RWPE2 (cell line): ENCODE data around the gene SNPH.
"Not testable (repeated sequence)": the region's sequence is repeated elsewhere in the genome, so short reads cannot be mapped to it uniquely, and the experiment has no call there.

ENCODE experiments used
- ATAC-seq: fragments of 200-7000 bp; cut with Tn5 transposase; 3 replicates; pipeline ENCODE4 v1.9.1; 2021; ENCODE audit warnings: low read depth
- DNase-seq: peaks from one replicate; pipeline ENCODE4 v3.0.0-alpha.2; 2020; ENCODE audit warnings: low spot score
- H3K27ac ChIP-seq: fragments of 450-650 bp; 2 replicates; pipeline ENCODE4 v1.5.1; 2017; ENCODE audit warnings: mild to moderate bottlenecking; ENCODE audit not compliant: poor library complexity, severe bottlenecking
- H3K27me3 ChIP-seq: fragments of 250-450 bp; sonication (Bioruptor Pico); 2 replicates; pipeline ENCODE4 v1.5.1; 2021; ENCODE audit warnings: mild to moderate bottlenecking, moderate library complexity; ENCODE audit not compliant: insufficient read depth, poor library complexity, severe bottlenecking
- H3K36me3 ChIP-seq: fragments of 250-450 bp; sonication (Bioruptor Pico); 2 replicates; pipeline ENCODE4 v1.5.1; 2020; ENCODE audit warnings: low read depth, mild to moderate bottlenecking, moderate library complexity
- H3K4me1 ChIP-seq: fragments of 250-450 bp; sonication (Bioruptor Pico); 2 replicates; pipeline ENCODE4 v1.5.1; 2021; ENCODE audit warnings: mild to moderate bottlenecking, moderate library complexity; ENCODE audit not compliant: insufficient read depth, poor library complexity, severe bottlenecking
- H3K4me3 ChIP-seq: fragments of 250-450 bp; sonication (Bioruptor Pico); 2 replicates; pipeline ENCODE4 v1.5.1; 2021; ENCODE audit warnings: mild to moderate bottlenecking, moderate library complexity; ENCODE audit not compliant: severe bottlenecking
- H3K9me3 ChIP-seq: fragments of 250-450 bp; sonication (Bioruptor Pico); 2 replicates; pipeline ENCODE4 v1.5.1; 2021; ENCODE audit warnings: mild to moderate bottlenecking, moderate library complexity; ENCODE audit not compliant: severe bottlenecking
- TF ChIP-seq, protein P1 (sequence below): fragments of 450-650 bp; IDR thresholded peaks from one replicate; pipeline ENCODE4 v1.5.1; 2017; ENCODE audit warnings: mild to moderate bottlenecking, moderate library complexity; ENCODE audit not compliant: poor library complexity, severe bottlenecking

SNPH gene

DNA sequence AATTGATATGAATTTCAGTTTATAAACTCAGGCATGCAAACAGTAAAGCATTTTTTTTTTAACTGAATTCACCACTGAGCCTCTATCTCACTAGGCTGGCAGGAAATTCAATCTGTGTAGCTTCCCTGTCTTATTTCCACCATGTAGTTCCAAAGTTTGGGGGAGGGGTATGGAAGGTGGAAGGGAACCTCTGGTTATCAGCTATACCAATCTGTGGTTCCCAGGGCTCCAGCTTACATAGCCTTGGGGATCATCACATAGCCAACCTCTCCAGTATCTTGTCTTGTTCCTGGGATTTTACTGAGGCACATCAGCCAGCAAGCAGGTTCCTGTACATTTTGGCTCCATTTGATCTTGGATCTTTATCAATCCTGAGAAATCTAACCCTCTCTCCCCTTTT is 24.6 kb upstream of the SNPH start:
- H3K4me3 ChIP-seq: no peak overlapping the region
- no peak overlapping the region for H3K27ac ChIP-seq
- DNase-seq (no peak), ATAC-seq (no peak)
- H3K27me3 ChIP-seq: peaks cover 15% of the 10 kb centered on the region
- H3K36me3 ChIP-seq: no peaks in the 10 kb centered on the region
- TF ChIP-seq, protein P1, sequence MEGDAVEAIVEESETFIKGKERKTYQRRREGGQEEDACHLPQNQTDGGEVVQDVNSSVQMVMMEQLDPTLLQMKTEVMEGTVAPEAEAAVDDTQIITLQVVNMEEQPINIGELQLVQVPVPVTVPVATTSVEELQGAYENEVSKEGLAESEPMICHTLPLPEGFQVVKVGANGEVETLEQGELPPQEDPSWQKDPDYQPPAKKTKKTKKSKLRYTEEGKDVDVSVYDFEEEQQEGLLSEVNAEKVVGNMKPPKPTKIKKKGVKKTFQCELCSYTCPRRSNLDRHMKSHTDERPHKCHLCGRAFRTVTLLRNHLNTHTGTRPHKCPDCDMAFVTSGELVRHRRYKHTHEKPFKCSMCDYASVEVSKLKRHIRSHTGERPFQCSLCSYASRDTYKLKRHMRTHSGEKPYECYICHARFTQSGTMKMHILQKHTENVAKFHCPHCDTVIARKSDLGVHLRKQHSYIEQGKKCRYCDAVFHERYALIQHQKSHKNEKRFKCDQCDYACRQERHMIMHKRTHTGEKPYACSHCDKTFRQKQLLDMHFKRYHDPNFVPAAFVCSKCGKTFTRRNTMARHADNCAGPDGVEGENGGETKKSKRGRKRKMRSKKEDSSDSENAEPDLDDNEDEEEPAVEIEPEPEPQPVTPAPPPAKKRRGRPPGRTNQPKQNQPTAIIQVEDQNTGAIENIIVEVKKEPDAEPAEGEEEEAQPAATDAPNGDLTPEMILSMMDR: no peak
- no peaks in the 10 kb centered on the region for H3K9me3 ChIP-seq
- H3K4me1 ChIP-seq: no peaks in the 10 kb centered on the region

DNA sequence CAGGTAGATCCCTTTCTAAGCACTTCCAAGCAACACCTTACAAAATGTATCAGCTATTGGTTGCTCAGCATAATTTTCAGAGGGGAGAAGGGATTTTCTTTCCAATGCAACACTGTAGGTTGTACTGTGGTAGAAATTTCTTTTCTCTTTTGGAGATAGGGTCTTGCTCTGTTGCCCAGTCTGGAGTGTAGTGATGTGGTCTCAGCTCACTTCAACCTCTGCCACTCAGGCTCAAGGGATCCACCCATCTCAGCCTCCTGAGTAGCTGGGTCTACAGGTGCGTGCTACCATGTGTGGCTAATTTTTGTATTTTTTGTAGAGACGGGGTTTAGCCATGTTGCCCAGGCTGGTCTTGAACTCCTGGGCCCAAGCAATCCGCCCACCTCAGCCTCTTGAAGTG is 24.0 kb upstream of the SNPH start:
- H3K27ac ChIP-seq: no peak overlapping the region
- no peaks in the 10 kb centered on the region for H3K9me3 ChIP-seq
- TF ChIP-seq, protein P1: no peak
- no peak for DNase-seq
- ATAC-seq: no peak
- H3K4me3 ChIP-seq: no peak overlapping the region
- H3K4me1 ChIP-seq: no peaks in the 10 kb centered on the region
- no peaks in the 10 kb centered on the region for H3K36me3 ChIP-seq
- peaks cover 12% of the 10 kb centered on the region for H3K27me3 ChIP-seq

DNA sequence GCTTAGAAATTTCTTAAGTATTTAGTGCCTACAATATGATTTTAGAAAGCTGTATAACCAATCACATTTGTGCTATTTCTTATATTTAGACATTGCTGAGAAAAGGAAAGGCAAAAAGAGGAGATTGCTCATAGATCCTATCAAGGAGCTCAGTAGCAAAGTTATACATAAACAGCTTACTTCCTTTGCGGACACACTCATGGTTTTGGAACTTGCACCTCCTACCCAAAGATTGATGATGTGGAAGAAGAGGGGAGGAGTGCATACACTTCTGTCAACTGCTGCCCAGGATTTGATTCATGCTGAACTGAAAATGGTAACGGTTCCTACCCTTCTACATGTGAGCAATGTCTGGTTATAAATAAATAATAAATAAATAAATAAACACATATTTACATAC is 23.6 kb upstream of the SNPH start:
- H3K9me3 ChIP-seq: no peaks in the 10 kb centered on the region
- DNase-seq (no peak), ATAC-seq (peak; percentile 80)
- peaks cover 7% of the 10 kb centered on the region for H3K27me3 ChIP-seq
- no peaks in the 10 kb centered on the region for H3K36me3 ChIP-seq
- no peaks in the 10 kb centered on the region for H3K4me1 ChIP-seq
- TF ChIP-seq, protein P1: no peak
- H3K4me3 ChIP-seq: no peak overlapping the region
- H3K27ac ChIP-seq: no peak overlapping the region

DNA sequence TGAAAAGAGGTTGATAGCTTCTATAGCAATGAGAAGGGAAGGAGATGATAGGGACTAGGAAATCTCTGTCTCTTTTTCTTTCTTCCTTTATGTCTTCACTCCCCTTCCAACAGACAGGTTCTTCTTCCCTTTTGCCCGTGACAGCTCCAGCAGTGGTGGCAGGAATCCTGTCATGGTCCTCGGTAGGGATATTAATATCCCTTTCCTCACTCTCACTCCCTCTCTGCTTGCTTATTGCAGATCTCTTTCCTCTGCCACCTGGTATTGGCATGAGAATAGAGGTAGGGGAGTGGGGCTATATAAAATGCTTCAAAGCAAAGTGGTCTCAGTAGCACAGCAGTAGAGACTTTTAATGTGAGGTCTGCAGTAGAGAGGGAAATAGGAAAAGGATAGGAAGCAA is 20.5 kb upstream of the SNPH start:
- Histone ChIP-seq H3K4me1 (no peaks in the 10 kb centered on the region), H3K27me3 (no peaks in the 10 kb centered on the region), H3K4me3 (no peak overlapping the region), H3K36me3 (no peaks in the 10 kb centered on the region), H3K9me3 (no peaks in the 10 kb centered on the region), H3K27ac (no peak overlapping the region)
- ATAC-seq (no peak), DNase-seq (no peak)
- TF ChIP-seq, protein P1: no peak

DNA sequence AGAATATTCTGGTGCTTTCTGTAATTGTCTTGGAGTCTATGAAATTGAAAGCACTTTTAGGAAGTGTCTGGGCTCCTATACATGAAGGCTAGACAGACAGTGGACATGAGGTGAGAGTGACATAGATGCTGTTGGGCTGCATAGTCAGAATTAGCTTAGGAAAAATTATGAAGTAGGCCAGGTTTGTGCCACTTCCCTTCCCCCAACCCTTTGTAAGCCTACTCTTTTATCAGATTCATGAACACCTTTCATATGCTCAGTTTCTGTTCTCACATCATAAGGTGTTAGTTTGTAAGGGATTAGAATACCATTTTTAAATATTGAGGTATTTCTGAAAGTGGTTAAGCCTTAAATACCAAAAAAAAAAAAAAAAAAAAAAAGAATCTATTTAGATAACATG is 18.4 kb upstream of the SNPH start:
- Histone ChIP-seq H3K4me3 (no peak overlapping the region), H3K4me1 (no peaks in the 10 kb centered on the region), H3K9me3 (no peaks in the 10 kb centered on the region), H3K27me3 (peaks cover 7% of the 10 kb centered on the region), H3K27ac (no peak overlapping the region), H3K36me3 (no peaks in the 10 kb centered on the region)
- DNase-seq (no peak), ATAC-seq (no peak)
- TF ChIP-seq, protein P1: no peak

DNA sequence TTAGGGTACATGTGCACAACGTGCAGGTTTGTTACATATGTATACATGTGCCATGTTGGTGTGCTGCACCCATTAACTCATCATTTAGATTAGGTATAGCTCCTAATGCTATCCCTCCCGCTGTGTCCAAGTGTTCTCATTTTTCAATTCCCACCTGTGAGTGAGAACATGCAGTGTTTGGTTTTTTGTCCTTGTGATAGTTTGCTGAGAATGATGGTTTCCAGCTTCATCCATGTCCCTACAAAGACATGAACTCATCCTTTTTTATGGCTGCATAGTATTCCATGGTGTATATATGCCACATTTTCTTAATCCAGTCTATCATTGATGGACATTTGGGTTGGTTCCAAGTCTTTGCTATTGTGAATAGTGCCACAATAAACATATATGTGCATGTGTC is 15.8 kb upstream of the SNPH start:
- not testable (repeated sequence) for H3K4me1 ChIP-seq, ATAC-seq

More for the DNA sequence above, 15.8 kb upstream of the SNPH start:
- not testable (repeated sequence) for H3K27me3 ChIP-seq, DNase-seq, H3K36me3 ChIP-seq, H3K27ac ChIP-seq, H3K9me3 ChIP-seq, H3K4me3 ChIP-seq
